GM12878 (cell line): ENCODE measurements around the gene GPATCH2L. TPM values are rescaled to one million over a fixed set of nuclear protein-coding genes. Genes with fewer than 3 reads are reported as not detected.

ENCODE experiments used
- ATAC-seq: fragments of 200-7000 bp; cut with Tn5 transposase; 3 replicates; pipeline ENCODE4 v1.9.1; 2020; ENCODE audit warnings: mild to moderate bottlenecking, moderate library complexity
- BruUV-seq: library from RNA; stranded (reverse); fragments of 400-500 nt; replicated peaks from 2 replicates; lab custom pipeline; 2021; lab: Mats Ljungman, UMichigan
- CTCF ChIA-PET: fragments of 300-600 bp; sonication (Branson Sonifier 250); formaldehyde crosslinking; extraction: SDS; loops from one replicate; lab custom pipeline; 2021; ENCODE audit warnings: inconsistent platforms; lab: Yijun Ruan, JAX
- POLR2A ChIA-PET: fragments of 350-600 bp; formaldehyde crosslinking; extraction: SDS; loops from one replicate; lab custom pipeline; 2021; ENCODE audit warnings: inconsistent platforms; lab: Charles Lee
- RAD21 ChIA-PET: fragments of 300-600 bp; sonication (Branson Sonifier 250); formaldehyde crosslinking; loops from one replicate; lab custom pipeline; 2023; ENCODE audit warnings: antibody characterized with exemption; ENCODE audit not compliant: unreplicated experiment; lab: Charles Lee
- SMC1A ChIA-PET: fragments of 300-600 bp; sonication (Branson Sonifier 250); formaldehyde crosslinking; loops from one replicate; lab custom pipeline; 2023; ENCODE audit not compliant: unreplicated experiment, uncharacterized antibody; lab: Charles Lee
- DNase-seq: peaks from one replicate; pipeline ENCODE4 v3.0.0-alpha.2; 2011; ENCODE audit warnings: low read depth, low spot score
- FAIRE-seq: peaks from 3 replicates; lab custom pipeline; 2011; peaks lifted over from hg19 to GRCh38; lab: Jason Lieb, UNC
- H2AFZ ChIP-seq: 2 replicates; pipeline ENCODE4 v1.6.0; 2011; ENCODE audit warnings: low read depth, low read length, control low read depth; ENCODE audit not compliant: control insufficient read depth
- H3K27ac ChIP-seq: 2 replicates; pipeline ENCODE4 v1.5.1; 2011; ENCODE audit warnings: control low read depth; ENCODE audit not compliant: control insufficient read depth, insufficient read depth
- H3K27me3 ChIP-seq, 2 experiments: replicated peaks in 1 of 2; 2 replicates each; pipeline versions ENCODE4 v1.6.0 to v1.6.1; 2011; ENCODE audit warnings: low read length in 1 of 2; ENCODE audit not compliant: control insufficient read depth in 2 of 2, insufficient read depth in 2 of 2
- H3K36me3 ChIP-seq, 2 experiments: 2 replicates each; pipeline ENCODE4 v1.5.1; 2011; ENCODE audit warnings: low read length in 1 of 2; ENCODE audit not compliant: control insufficient read depth in 2 of 2, insufficient read depth in 2 of 2
- H3K4me1 ChIP-seq: 2 replicates; pipeline ENCODE4 v1.6.1; 2011; ENCODE audit warnings: mild to moderate bottlenecking, low read length, moderate library complexity, mixed read lengths; ENCODE audit not compliant: control insufficient read depth, insufficient read depth
- H3K4me2 ChIP-seq: 2 replicates; pipeline ENCODE4 v1.6.0; 2011; ENCODE audit warnings: control low read depth; ENCODE audit not compliant: control insufficient read depth, insufficient read depth
- H3K4me3 ChIP-seq: fragments of 200-600 bp; sonication (generic); 2 replicates; pipeline ENCODE4 v1.5.1; 2016
- H3K79me2 ChIP-seq: 2 replicates; pipeline ENCODE4 v1.6.0; 2011; ENCODE audit warnings: low read length; ENCODE audit not compliant: control insufficient read depth, insufficient read depth
- H3K9ac ChIP-seq: 2 replicates; pipeline ENCODE4 v1.8.0; 2011; ENCODE audit warnings: low read length, control low read depth, mixed read lengths; ENCODE audit not compliant: control insufficient read depth, insufficient read depth
- H3K9me3 ChIP-seq: replicated peaks from 3 replicates; pipeline ENCODE4 v1.5.1; 2011; ENCODE audit warnings: mild to moderate bottlenecking, low read length; ENCODE audit not compliant: control insufficient read depth, insufficient read depth
- H4K20me1 ChIP-seq: 2 replicates; pipeline ENCODE4 v1.6.0; 2011; ENCODE audit not compliant: control insufficient read depth, insufficient read depth
- ATF7 ChIP-seq: fragments of 450-650 bp; IDR thresholded peaks from 2 replicates; pipeline ENCODE4 v1.6.1; 2016; ENCODE audit warnings: low read depth, mild to moderate bottlenecking
- BMI1 ChIP-seq: fragments of 450-650 bp; IDR thresholded peaks from 2 replicates; pipeline ENCODE4 v1.6.1; 2016; ENCODE audit warnings: mild to moderate bottlenecking, moderate library complexity, borderline replicate concordance
- CBX3 ChIP-seq: fragments of 200-600 bp; sonication (generic); IDR thresholded peaks from 2 replicates; pipeline ENCODE4 v1.6.1; 2016; ENCODE audit warnings: low read depth, borderline replicate concordance
- FOXK2 ChIP-seq: fragments of 450-650 bp; IDR thresholded peaks from 2 replicates; pipeline ENCODE4 v1.6.1; 2017; ENCODE audit warnings: mild to moderate bottlenecking, moderate library complexity
- IKZF1 ChIP-seq: fragments of 450-650 bp; conservative IDR thresholded peaks from 2 replicates; pipeline ENCODE4 v1.6.1; 2017; ENCODE audit warnings: antibody characterized with exemption, mild to moderate bottlenecking
- JUND ChIP-seq: IDR thresholded peaks from 2 replicates; pipeline ENCODE4 v1.6.1; 2012; ENCODE audit warnings: low read depth, mild to moderate bottlenecking, low read length, improper control_type of control experiment, moderate library complexity
- MEF2A ChIP-seq: IDR thresholded peaks from 2 replicates; pipeline ENCODE4 v1.6.1; 2011; ENCODE audit warnings: low read depth, mild to moderate bottlenecking, low read length, moderate library complexity; ENCODE audit not compliant: insufficient read depth
- PML ChIP-seq: IDR thresholded peaks from 2 replicates; pipeline ENCODE4 v1.6.1; 2012; ENCODE audit warnings: low read length, inconsistent platforms
- YY1 ChIP-seq: IDR thresholded peaks from 2 replicates; pipeline ENCODE4 v1.6.1; 2011; ENCODE audit warnings: low read depth, mild to moderate bottlenecking, low read length
- WGBS: methylation state at CpG from one replicate; pipeline ENCODE4 v1.1.6; 2016; ENCODE audit warnings: low lambda C conversion rate; ENCODE audit not compliant: insufficient replicate concordance, insufficient coverage; ENCODE audit errors: missing lambda C conversion rate; 5-methylcytosine and 5-hydroxymethylcytosine counted together
- in situ Hi-C: fragments of 300-500 bp; cut with MboI; formaldehyde crosslinking; loops from 9 replicates; pipeline ENCODE4 v1.14.3; 2018; ENCODE audit warnings: mixed read lengths
- intact Hi-C: fragments of 100-400 bp; cut with micrococcal nuclease; formaldehyde crosslinking; loops from one replicate; pipeline ENCODE4 v1.14.2; 2022; ENCODE audit not compliant: unreplicated experiment
- polyA plus RNA-seq, 11 experiments: library from polyadenylated mRNA; depleted of rRNA in 4 of 11; unstranded in 6 of 11; stranded (reverse) in 5 of 11; fragments of >200 nt; fragmentation: Nextera tagmentation in 4 of 11; fragmentation: Illumina TruSeq in 1 of 11; extraction: Ambion mirVana in 4 of 11; extraction: Trizol in 1 of 11; gene quantifications; 1 replicate in 1 of 11; 2 replicates in 10 of 11; pipeline versions ENCODE4 v1.2.1 to v1.2.3, GENCODE V29; 2011 to 2016; ENCODE audit warnings: inconsistent platforms in 2 of 11, missing spikeins in 2 of 11, low read depth in 1 of 11
- total RNA-seq, 4 experiments: library from RNA; depleted of rRNA in 3 of 4; stranded (reverse); fragments of >200 nt in 3 of 4; fragmentation: Illumina TruSeq in 1 of 4; extraction: Trizol in 1 of 4; gene quantifications; 2 replicates each; pipeline versions ENCODE4 v1.2.1 to v1.2.3, GENCODE V29; 2013 to 2021
- TF ChIP-seq, protein P1 (sequence below): fragments of 150-350 bp; IDR thresholded peaks from 2 replicates; pipeline ENCODE4 v1.6.1; 2016; ENCODE audit warnings: low read depth, low read length
- TF ChIP-seq, protein P2 (sequence below): fragments of 450-650 bp; IDR thresholded peaks from 2 replicates; pipeline ENCODE4 v1.6.1; 2016; ENCODE audit warnings: mild to moderate bottlenecking

Gene GPATCH2L
- total and polyA plus RNA-seq, 10 of the 15 experiments (the other 5 are each of a cell fraction or from before 2014, with no cell fraction given): 9.1 to 50.9 (median 24.4) TPM

DNA sequence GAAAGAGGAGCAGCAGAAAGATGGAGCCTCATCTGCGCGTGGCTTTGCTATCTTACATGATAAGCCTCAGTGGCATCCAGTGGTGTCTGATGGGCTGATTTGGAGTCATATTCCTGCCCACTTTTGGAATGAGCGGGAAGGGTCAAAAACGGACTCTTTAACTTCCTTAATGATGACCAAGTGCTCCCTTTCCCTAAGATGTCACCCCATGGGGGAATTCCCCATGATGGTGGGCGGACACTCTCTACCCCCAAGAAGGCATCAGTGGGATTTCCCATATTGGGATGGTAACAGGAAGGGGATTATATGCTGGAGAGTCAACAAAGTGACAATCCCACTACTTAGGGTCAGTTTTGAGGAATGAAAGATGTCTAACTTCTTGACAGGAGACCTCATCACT lies 110.9 kb downstream of the GPATCH2L start:
- ATAC-seq (no peak), DNase-seq (no peak), FAIRE-seq (no peak)
- ChIA-PET RAD21 (no interaction called here), CTCF (no interaction called here), POLR2A (interaction anchor here (0.6 kb wide), 1 partner anchor 759 kb away, joined by 3 read pairs; no protein-coding TSS in a partner anchor), SMC1A (interaction anchor here (0.9 to 1.7 kb wide), 3 partner anchors 20 to 212 kb away, joined by 3 to 7 read pairs (median 3); no protein-coding TSS in a partner anchor)
- H3K9me3 ChIP-seq: no peaks in the 10 kb centered on the region
- H2AFZ ChIP-seq: no peak overlapping the region
- intact Hi-C loops: no loop called here
- BruUV-seq: no TSS peak
- H3K4me2 ChIP-seq: no peak overlapping the region
- H3K9ac ChIP-seq: no peak overlapping the region
- no peak overlapping the region for H3K4me3 ChIP-seq
- WGBS: 72% methylated on average over 5 of the region's 5 CpGs
- H3K36me3 ChIP-seq: no peaks in the 10 kb centered on the region; a peak in 1 of 4 replicates
- no peaks in the 10 kb centered on the region for H3K27me3 ChIP-seq
- 0 out of 2 replicates have a peak, but pooled peaks cover 9% of the 10 kb centered on the region for H3K4me1 ChIP-seq
- no peak overlapping the region for H3K27ac ChIP-seq
- H3K79me2 ChIP-seq: no peaks in the 10 kb centered on the region
- in situ Hi-C loops: no loop called here
- H4K20me1 ChIP-seq: no peaks in the 10 kb centered on the region
- TF ChIP-seq MEF2A (no peak), ATF7 (no peak), PML (no peak), BMI1 (no peak), IKZF1 (no peak), JUND (no peak), CBX3 (no peak), FOXK2 (no peak), YY1 (no peak)
- TF ChIP-seq, protein P1, sequence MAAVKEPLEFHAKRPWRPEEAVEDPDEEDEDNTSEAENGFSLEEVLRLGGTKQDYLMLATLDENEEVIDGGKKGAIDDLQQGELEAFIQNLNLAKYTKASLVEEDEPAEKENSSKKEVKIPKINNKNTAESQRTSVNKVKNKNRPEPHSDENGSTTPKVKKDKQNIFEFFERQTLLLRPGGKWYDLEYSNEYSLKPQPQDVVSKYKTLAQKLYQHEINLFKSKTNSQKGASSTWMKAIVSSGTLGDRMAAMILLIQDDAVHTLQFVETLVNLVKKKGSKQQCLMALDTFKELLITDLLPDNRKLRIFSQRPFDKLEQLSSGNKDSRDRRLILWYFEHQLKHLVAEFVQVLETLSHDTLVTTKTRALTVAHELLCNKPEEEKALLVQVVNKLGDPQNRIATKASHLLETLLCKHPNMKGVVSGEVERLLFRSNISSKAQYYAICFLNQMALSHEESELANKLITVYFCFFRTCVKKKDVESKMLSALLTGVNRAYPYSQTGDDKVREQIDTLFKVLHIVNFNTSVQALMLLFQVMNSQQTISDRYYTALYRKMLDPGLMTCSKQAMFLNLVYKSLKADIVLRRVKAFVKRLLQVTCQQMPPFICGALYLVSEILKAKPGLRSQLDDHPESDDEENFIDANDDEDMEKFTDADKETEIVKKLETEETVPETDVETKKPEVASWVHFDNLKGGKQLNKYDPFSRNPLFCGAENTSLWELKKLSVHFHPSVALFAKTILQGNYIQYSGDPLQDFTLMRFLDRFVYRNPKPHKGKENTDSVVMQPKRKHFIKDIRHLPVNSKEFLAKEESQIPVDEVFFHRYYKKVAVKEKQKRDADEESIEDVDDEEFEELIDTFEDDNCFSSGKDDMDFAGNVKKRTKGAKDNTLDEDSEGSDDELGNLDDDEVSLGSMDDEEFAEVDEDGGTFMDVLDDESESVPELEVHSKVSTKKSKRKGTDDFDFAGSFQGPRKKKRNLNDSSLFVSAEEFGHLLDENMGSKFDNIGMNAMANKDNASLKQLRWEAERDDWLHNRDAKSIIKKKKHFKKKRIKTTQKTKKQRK: no peak
- TF ChIP-seq, protein P2, sequence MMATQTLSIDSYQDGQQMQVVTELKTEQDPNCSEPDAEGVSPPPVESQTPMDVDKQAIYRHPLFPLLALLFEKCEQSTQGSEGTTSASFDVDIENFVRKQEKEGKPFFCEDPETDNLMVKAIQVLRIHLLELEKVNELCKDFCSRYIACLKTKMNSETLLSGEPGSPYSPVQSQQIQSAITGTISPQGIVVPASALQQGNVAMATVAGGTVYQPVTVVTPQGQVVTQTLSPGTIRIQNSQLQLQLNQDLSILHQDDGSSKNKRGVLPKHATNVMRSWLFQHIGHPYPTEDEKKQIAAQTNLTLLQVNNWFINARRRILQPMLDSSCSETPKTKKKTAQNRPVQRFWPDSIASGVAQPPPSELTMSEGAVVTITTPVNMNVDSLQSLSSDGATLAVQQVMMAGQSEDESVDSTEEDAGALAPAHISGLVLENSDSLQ: no peak
- TF ChIP-seq, all 136 proteins: peak for 0

Other genes starting within 250 kb of the GPATCH2L start
- gene TGFB3, start 169.9 kb upstream of the GPATCH2L start, total RNA-seq (2014; rRNA removed): 0.76 and 0.79 TPM in 2 replicates
- gene TGFB3, start 169.9 kb upstream of the GPATCH2L start, total RNA-seq (2014; rRNA removed; fragmentation: Illumina TruSeq; extraction: Trizol): 0.60 and 0.76 TPM in 2 replicates
- gene TGFB3, start 169.9 kb upstream of the GPATCH2L start, total RNA-seq (2021): 1.1 and 2.0 TPM in 2 replicates
- gene TGFB3, start 169.9 kb upstream of the GPATCH2L start, polyA plus RNA-seq (2011; rRNA removed): 1.9 and 2.6 TPM in 2 replicates
- gene TGFB3, start 169.9 kb upstream of the GPATCH2L start, polyA plus RNA-seq (2014; fragmentation: Illumina TruSeq; extraction: Trizol): 1.4 TPM in 2 replicates
- under 1 TPM; 0.27 to 0.47 TPM for gene TGFB3, start 169.9 kb upstream of the GPATCH2L start, polyA plus RNA-seq (2014; fragmentation: Nextera tagmentation; extraction: Ambion mirVana)
- 0.56 and 1.3 TPM in 2 replicates for gene TGFB3, start 169.9 kb upstream of the GPATCH2L start, polyA plus RNA-seq (2014; rRNA removed)
- gene TGFB3, start 169.9 kb upstream of the GPATCH2L start, polyA plus RNA-seq (2016; fragmentation: Nextera tagmentation; extraction: Ambion mirVana): under 1 TPM; 0.50 to 0.86 TPM
- 11.2 and 11.9 TPM in 2 replicates for gene IFT43, start 166.2 kb upstream of the GPATCH2L start, total RNA-seq (2014; rRNA removed)
- gene IFT43, start 166.2 kb upstream of the GPATCH2L start, total RNA-seq (2014; rRNA removed; fragmentation: Illumina TruSeq; extraction: Trizol): 9.3 and 9.6 TPM in 2 replicates
- gene IFT43, start 166.2 kb upstream of the GPATCH2L start, total RNA-seq (2021): 8.2 and 8.9 TPM in 2 replicates
- gene IFT43, start 166.2 kb upstream of the GPATCH2L start, polyA plus RNA-seq (2011; rRNA removed): 20.6 and 24.8 TPM in 2 replicates
- gene IFT43, start 166.2 kb upstream of the GPATCH2L start, polyA plus RNA-seq (2014; fragmentation: Illumina TruSeq; extraction: Trizol): 8.2 and 10.9 TPM in 2 replicates
- gene IFT43, start 166.2 kb upstream of the GPATCH2L start, polyA plus RNA-seq (2014; fragmentation: Nextera tagmentation; extraction: Ambion mirVana): 10 to 100 TPM; 15.8 to 18.1 TPM
- 9.6 and 12.2 TPM in 2 replicates for gene IFT43, start 166.2 kb upstream of the GPATCH2L start, polyA plus RNA-seq (2014; rRNA removed)
- 10 to 100 TPM; 18.9 to 22.4 TPM for gene IFT43, start 166.2 kb upstream of the GPATCH2L start, polyA plus RNA-seq (2016; fragmentation: Nextera tagmentation; extraction: Ambion mirVana)
- 0.05 TPM in 1 of 2 replicates, not detected in the other for gene ESRRB, start 224.2 kb downstream of the GPATCH2L start, total RNA-seq (2014; rRNA removed)
- 0.04 TPM in 1 of 2 replicates, not detected in the other for gene ESRRB, start 224.2 kb downstream of the GPATCH2L start, total RNA-seq (2014; rRNA removed; fragmentation: Illumina TruSeq; extraction: Trizol)
- gene ESRRB, start 224.2 kb downstream of the GPATCH2L start, total RNA-seq (2021): 0.18 TPM in 1 of 2 replicates, not detected in the other
- 0.73 and 0.97 TPM in 2 replicates for gene ESRRB, start 224.2 kb downstream of the GPATCH2L start, polyA plus RNA-seq (2011; rRNA removed)
- 0.03 TPM in 1 of 2 replicates, not detected in the other for gene ESRRB, start 224.2 kb downstream of the GPATCH2L start, polyA plus RNA-seq (2014; fragmentation: Illumina TruSeq; extraction: Trizol)
- gene ESRRB, start 224.2 kb downstream of the GPATCH2L start, polyA plus RNA-seq (2014; fragmentation: Nextera tagmentation; extraction: Ambion mirVana): not detected
- 0.09 TPM in 1 of 2 replicates, not detected in the other for gene ESRRB, start 224.2 kb downstream of the GPATCH2L start, polyA plus RNA-seq (2014; rRNA removed)
- not detected for gene ESRRB, start 224.2 kb downstream of the GPATCH2L start, polyA plus RNA-seq (2016; fragmentation: Nextera tagmentation; extraction: Ambion mirVana)